ENCODE results near the gene KIFBP.
"Not testable (repeated sequence)": the region's sequence is repeated elsewhere in the genome, so short reads cannot be mapped to it uniquely, and the experiment has no call there.

Gene KIFBP

GRCh38 chr10:69004821-69005220 lies 16.2 kb downstream of the KIFBP start:
- no peak for DNase-seq (ENCODE audit: low read depth in 2 of 2)

- no peak for DNase-seq (ENCODE audit: low read depth in 2 of 2)
Measured at GRCh38 chr10:69005704-69006485, 17.3 kb downstream of the KIFBP start.

DNA sequence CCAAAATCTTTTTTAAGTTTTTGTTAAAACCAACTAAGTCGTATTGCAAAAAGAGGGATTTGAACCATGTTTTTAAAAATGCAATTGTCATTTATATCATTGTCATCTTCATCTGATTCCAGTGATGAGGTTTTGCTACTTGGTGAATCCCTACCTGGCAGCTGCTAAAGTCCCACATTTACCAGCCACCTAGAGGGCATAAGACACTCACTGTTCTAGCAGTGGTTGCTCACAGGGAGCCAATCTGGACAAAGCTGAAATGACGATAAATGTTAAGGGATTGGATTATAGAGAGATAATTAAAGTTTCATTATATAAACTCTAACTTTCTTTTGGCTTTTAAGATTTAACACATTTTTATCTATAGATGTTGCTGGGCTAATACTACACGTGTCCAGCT lies 18.7 kb downstream of the KIFBP start:
- no peak for DNase-seq (ENCODE audit: low read depth in 2 of 2)

DNA sequence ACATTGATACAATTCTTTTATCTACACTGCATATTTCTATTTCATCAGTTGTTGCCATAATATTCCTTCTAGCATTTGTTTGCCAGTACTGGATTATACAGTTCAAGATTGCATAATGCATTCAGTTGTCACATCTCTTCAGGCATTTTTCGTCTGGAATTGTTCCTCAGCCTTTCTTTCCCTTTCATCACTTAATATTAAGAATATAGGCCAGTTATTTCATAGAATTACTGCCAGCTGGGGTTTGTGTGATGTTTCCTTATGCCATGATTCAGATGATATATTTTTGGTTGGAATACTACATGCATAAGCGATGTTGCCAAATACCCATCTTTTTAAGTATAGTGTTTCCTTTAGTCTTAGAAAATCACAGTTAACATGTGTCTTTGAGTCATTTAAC lies 20.8 kb downstream of the KIFBP start:
- no peak for DNase-seq (ENCODE audit: low read depth in 2 of 2)

DNA sequence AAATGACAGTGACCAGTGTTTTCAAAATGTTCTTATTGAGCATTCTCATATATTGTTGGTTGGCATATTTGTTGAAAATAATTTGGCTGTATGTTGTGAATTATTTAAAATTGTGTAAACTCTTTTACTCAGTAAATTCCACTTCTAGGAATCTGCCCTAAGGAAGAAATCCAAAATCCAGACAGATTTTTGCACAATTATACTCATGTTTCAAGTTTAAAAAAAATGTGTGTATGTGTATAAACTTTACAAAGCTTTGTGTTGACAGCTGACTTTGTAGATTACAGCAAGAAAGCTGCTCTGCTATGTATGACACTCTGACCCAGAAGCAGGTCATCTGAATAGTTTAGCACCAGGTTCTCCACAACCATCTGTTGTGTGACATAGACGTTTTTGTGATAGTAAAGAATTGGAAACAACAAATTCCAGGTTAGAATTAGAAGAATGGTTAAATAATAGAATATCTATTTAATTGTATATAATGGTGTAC lies 21.6 kb downstream of the KIFBP start:
- DNase-seq (ENCODE audit: low read depth in 2 of 2), result no peak

DNA sequence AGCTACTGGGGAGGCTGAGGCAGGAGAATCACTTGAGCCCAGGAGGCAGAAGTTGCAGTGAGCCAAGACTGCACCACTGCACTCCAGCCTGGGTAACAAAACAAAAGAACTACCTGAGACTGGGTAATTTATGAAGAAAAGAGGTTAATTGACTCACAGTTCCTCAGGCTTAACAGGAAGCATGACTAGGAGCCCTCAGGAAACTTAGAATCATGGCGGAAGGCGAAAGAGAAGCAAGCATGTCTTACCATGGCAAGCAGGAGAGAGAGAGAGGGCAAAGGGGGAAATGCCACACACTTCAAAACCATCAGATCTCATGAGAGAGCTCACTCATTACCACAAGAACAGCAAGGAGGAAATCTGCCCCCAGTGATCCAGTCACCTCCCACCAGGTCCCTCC lies 24.2 kb downstream of the KIFBP start:
- DNase-seq (ENCODE audit: low read depth in 2 of 2), result not testable (repeated sequence)

- no peak for DNase-seq (ENCODE audit: low read depth in 2 of 2)
Measured at GRCh38 chr10:69014171-69014570, 25.6 kb downstream of the KIFBP start.

DNA sequence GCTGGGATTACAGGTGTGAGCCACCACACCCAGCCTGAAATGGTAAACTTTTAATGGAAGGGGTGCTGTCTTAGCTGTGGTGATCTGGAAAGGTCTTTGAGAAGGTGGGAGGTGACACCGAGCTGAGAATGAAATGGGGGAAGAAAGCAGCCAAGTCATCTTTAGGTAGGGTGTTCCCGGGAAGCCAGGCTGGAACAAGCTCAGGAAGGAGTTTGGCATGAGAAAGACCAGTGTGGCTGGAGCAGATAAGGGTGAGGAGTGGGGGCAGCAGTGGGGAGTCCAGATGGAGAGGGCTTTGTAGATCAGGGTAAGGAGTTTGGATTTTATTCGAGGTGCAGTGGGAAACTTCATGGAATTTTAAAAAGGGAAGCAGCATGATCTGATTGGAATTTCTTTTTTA lies 30.0 kb downstream of the KIFBP start:
- DNase-seq (ENCODE audit: low read depth in 2 of 2), result no peak

DNA sequence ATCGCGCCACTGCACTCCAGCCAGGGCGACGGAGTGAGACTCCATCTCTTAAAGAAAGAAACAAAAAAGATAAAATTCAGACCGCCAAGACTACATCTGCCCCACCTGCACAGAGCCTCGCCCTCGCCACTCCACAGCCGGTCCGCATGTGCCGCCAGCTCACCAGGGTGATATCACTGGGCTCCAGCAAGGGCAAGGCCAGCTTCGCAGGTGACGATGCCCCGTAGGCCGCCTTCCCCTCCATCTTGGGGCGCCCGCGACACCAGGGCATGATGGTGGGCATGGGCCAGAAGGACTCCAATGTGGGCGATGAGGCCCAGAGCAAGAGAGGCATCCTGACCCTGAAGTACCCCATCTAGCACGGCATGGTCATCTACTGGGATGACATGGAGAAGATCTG lies 34.0 kb downstream of the KIFBP start:
- DNase-seq (ENCODE audit: low read depth in 2 of 2), result no peak

GRCh38 chr10:69025370-69025896 lies 36.8 kb downstream of the KIFBP start:
- DNase-seq (ENCODE audit: low read depth in 2 of 2), result no peak

- no peak for DNase-seq (ENCODE audit: low read depth in 2 of 2)
Measured at GRCh38 chr10:69033256-69033655, 44.7 kb downstream of the KIFBP start.

DNA sequence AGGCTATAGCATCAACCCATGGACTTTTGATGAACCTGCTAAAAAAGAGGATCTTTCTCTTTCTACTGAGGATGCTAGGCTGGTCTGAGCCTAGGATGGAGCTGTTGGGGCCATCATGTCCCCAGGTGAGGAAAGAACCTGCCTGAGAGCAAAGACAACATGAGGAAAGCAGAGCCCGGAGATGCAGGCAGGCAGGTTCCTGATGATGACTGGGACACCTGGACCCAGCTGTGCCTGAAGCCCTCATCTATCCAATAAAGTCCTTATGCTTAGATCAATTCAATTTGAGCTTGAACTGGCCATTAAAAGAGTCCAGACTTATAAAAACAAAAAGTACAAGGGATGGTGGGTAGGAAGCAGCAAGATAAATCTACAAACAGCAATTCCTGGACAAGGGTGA lies 48.9 kb downstream of the KIFBP start:
- DNase-seq (ENCODE audit: low read depth in 2 of 2), result no peak

DNA sequence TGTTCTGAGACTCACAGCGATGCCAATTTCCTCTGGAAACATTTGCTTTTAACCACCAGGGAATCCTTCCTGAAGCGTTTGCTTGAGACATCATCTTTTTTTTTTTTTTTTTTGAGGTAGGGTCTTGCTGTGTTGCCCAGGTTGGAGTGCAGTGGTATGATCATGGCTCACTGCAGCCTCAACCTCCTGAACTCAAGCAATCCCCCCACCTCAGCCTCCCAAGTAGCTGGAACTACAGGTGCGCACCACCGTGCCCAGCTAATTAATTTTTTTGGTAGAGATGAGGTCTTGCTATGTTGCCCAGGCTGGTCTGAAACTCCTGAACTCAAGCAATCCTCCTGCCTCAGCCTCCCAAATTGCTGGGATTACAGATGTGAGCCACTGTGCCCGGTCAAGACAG lies 52.3 kb downstream of the KIFBP start:
- not testable (repeated sequence) for DNase-seq (ENCODE audit: low read depth in 2 of 2)

DNA sequence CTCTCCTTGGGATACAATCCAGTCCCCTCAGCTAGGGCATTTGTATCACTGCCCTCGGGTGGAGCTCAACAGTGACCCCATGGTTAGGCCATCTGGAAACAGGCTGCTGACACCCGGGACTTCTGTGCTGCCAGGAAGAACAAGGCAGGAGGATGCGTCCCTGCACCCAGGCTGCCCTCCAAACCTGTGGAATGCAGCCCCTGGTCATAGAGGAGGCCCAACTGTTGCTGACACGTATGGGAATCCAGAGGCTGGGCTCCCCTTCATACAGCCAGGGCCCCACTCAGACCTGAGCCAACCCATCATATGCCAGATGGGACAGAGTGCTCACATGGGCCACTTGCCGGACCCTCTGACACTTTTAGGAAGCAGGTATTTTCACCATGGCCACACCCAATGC lies 53.8 kb downstream of the KIFBP start:
- no peak for DNase-seq (ENCODE audit: low read depth in 2 of 2)

DNA sequence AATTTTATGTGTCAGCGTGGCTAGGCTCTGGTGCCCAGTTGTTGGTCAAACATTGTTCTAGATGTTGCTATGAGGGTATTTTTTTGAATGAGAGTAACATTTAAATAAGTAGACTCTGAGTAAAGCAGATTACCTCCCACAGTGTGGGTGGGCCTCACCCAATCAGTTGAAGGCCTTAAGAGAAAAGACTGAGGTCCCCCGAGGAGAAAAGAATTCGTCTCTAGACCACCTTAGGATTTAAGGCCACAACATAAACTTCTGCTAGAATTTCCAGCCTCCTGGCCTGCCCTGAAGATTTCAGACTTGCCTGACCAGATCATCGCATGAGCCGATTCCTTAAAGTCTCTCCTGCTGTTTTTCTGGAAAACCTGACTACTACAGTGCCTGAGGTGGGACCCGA lies 54.2 kb downstream of the KIFBP start:
- DNase-seq (ENCODE audit: low read depth in 2 of 2), result no peak

DNA sequence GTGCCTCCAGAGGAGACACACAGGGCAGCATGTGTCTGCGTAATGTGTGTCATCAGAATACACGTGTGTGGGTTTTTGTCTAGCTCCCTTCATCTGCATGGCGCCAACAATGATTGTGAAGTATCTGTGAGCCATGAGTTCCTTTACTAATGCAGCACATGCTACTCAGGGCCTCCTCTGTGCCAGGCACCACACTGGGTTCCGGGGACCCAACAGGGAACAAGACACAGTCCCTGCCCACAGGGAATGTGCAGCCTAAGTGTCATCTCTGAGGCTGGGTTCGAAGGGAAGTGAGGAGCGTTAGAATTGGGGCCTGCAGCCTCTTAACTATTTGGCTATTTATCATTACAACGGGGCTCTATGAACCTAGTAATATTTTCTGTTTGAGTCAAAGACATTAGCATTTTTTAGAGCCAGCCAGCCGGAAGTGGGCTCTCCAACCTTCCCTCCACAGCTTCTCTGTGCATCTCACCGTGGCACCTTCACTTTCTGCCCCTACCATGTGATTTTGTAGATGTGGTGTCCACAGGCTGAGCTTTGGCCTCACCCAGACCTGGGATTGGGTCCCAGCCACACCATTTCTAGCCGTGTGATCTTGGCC lies 55.4 kb downstream of the KIFBP start:
- no peak for DNase-seq (ENCODE audit: low read depth in 2 of 2)

DNA sequence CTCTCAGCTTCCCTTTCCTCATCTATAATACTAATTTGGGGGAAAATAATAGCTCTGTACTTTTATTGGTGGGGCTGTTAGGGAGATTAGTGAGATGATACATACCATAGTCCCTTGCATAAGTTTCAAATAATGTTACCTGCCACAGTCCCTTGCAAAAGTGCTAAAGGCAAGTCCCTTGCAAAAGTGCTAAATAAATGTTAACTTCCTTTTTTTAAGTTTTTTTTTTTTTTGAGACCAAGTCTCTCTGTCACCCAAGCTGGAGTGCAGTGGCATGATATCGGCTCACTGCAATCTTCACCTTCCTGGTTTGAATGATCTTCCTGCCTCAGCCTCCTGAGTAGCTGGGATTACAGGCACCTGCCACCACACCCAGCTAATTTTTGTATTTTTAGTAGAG lies 55.9 kb downstream of the KIFBP start:
- DNase-seq (ENCODE audit: low read depth in 2 of 2), result no peak

GRCh38 chr10:69045441-69046300 lies 57.1 kb downstream of the KIFBP start:
- DNase-seq (ENCODE audit: low read depth in 2 of 2), result no peak

DNA sequence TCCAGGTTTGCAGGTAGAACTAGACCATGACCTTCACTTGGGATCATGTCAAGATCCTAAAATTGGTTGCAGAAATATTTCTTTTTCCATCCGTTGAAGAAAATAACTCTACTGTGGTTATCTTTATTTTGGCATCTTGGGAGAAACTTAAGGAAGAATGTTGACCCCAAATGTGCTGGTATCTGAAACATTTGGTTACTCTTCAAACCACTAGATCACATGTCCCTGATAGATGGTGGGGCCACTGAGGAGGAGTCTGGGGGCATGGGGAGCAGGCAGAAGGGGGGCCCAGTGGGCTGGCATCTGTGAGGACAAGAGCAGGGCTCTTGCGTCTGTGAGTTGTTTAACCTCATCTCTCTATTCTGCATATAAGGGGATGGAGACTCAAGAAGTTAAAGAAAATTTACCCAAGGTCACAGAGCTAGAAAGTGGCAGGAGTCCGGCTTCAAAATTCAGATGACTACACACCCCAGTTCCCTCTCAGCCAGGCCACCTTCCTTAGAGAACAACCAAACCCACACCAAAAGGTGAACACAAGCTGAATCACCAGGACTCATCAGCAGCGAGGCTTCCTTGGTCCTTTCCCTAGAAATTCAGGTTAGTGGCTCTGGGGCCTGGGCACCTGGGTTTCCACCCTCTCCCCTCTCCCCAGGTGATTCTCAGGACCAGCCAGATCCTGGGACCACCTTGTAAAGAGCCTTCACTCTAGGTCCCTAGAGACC lies 58.7 kb downstream of the KIFBP start:
- DNase-seq (ENCODE audit: low read depth in 2 of 2), result no peak

GRCh38 chr10:69048103-69048502 lies 59.5 kb downstream of the KIFBP start:
- DNase-seq (ENCODE audit: low read depth in 2 of 2), result no peak

DNA sequence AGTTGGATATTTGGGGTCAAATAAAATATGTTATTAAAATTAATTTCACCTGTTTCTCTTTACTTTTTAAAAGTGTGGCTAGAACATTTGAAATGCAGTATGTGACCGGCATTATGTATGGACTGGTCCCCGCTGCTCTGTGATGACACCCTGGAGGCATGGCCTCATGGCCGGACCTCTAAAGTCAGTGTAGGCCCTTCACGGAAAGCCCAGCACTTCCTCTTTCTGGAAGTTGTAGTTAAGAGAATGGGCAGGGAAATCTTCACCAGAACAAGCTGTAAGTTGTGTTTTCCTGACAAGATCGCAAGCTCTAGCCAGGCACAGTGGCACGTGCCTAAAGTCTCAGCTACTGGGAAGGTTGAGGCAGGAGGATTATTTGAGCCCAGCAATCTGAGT lies 61.0 kb downstream of the KIFBP start:
- DNase-seq (ENCODE audit: low read depth in 2 of 2), result no peak

- DNase-seq (ENCODE audit: low read depth in 2 of 2), result no peak
Measured at GRCh38 chr10:69051303-69051702, 62.7 kb downstream of the KIFBP start.
